ENCODE measurements around the gene MVB12B. TPM values are rescaled to one million over a fixed set of nuclear protein-coding genes. Genes with fewer than 3 reads are reported as not detected.

MVB12B gene
- total and polyA plus RNA-seq, 8 donors = 2.3 to 21.9 (median 6.4) TPM

DNA sequence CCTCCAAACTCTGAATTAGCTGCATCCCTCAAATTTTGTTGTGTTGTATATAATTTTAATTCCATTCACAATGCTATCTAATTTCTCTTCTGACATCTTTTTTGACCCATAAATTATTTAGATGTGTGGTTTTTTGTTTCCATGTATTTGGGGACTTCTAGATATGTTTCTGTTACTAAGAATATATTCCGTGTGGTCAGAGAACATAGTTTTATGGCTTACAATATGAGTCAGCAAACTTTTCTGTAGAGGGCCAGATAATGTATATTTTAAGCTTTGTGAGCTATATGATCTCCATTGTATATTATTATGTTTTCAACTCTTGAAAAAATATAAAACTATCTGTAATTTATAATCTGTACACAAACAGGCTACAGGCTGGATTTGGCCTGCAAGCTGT lies 33.4 kb downstream of the MVB12B start:
- TF ChIP-seq EP300 (IDR thresholded peaks at IDR 0.05) = no peak
- no peak for TF ChIP-seq CTCF (IDR thresholded peaks at IDR 0.05)
- no peak for TF ChIP-seq POLR2A (IDR thresholded peaks at IDR 0.05)
- no peak for TF ChIP-seq POLR2AphosphoS5 (IDR thresholded peaks at IDR 0.05)
- Histone ChIP-seq H3K36me3 (no peaks in the 10 kb centered on the region), H3K27me3 (no peaks in the 10 kb centered on the region), H3K4me3 (no peak overlapping the region), H3K27ac (no peak overlapping the region), H3K9me3 (peaks cover 0 to 36% (median 12%) of the 10 kb centered on the region in 4 donors), H3K4me1 (peaks cover 4 to 16% (median 10%) of the 10 kb centered on the region in 4 donors)
- 85 to 98% (median 92%) methylated on average over 1 of the region's 1 CpG for WGBS, 5 donors
- no peak for DNase-seq
- intact Hi-C loops (cut with DNase I; ENCODE audit: low total_unique reads) = no loop called here

GRCh38 chr9:126361810-126362238 lies 35.2 kb downstream of the MVB12B start:
- Histone ChIP-seq H3K36me3 (no peaks in the 10 kb centered on the region), H3K9me3 (peaks cover 0 to 36% (median 12%) of the 10 kb centered on the region in 4 donors), H3K4me3 (no peak overlapping the region), H3K27me3 (no peaks in the 10 kb centered on the region), H3K27ac (no peak overlapping the region), H3K4me1 (peaks cover 6 to 28% (median 16%) of the 10 kb centered on the region in 4 donors)
- 92 to 100% (median 98%) methylated on average over 3 of the region's 3 CpGs for WGBS, 5 donors
- TF ChIP-seq CTCF (IDR thresholded peaks at IDR 0.05) (no peak), EP300 (IDR thresholded peaks at IDR 0.05) (no peak), POLR2AphosphoS5 (IDR thresholded peaks at IDR 0.05) (no peak), POLR2A (IDR thresholded peaks at IDR 0.05) (no peak)
- DNase-seq = no peak
- intact Hi-C loops (cut with DNase I; ENCODE audit: low total_unique reads) = no loop called here

GRCh38 chr9:126363250-126363649 lies 36.6 kb downstream of the MVB12B start:
- DNase-seq = no peak
- TF ChIP-seq POLR2AphosphoS5 (IDR thresholded peaks at IDR 0.05) (no peak), CTCF (IDR thresholded peaks at IDR 0.05) (no peak), POLR2A (IDR thresholded peaks at IDR 0.05) (no peak), EP300 (IDR thresholded peaks at IDR 0.05) (no peak)
- Histone ChIP-seq H3K27ac (no peak overlapping the region), H3K9me3 (peaks cover 0 to 36% (median 12%) of the 10 kb centered on the region in 4 donors), H3K4me3 (no peak overlapping the region), H3K4me1 (peaks cover 6 to 37% (median 26%) of the 10 kb centered on the region in 4 donors), H3K36me3 (no peaks in the 10 kb centered on the region), H3K27me3 (no peaks in the 10 kb centered on the region)
- WGBS, 5 donors = 83 to 90% (median 87%) methylated on average over 6 of the region's 6 CpGs
- intact Hi-C loops (cut with DNase I; ENCODE audit: low total_unique reads) = no loop called here

DNA sequence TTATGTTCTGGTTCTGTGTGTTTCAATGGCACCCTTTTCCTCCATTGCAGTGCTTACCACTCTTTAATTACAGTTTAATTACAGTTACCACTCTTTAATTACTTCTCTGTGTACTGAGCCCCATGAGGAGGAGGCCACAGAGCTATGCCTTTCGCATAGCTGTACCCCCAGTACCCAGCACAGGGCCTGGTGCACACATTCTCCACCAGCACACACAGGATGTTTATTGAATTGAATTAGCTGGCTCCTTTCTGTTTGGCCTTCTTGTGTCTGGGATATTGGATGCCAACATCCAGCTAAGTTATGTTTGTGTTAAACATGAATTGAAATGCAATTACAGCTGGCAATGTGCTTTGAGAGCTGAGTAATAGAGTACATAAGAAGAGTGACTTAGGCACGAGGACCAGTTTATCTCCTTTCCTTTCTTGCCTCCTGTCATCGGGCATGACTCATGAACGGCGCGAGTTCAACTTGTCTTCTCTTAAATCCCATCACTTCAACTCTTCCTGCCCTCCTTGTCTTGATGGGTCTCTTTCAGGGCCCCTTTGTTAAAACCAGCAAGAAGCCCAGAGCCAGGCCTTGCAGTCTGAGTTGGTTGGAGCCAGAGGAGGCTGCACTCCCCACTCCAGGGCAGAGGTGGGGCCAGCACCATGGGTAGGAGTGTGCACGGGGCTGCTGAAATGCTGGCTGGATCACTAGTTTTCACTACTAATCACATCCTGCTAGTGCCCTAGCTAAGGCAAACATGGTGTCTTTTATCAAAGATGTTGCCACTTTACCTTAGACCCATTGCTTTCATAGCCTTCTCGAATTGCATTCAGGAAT lies 37.4 kb downstream of the MVB12B start:
- peak in 1 of 3 donors; percentile 23 for TF ChIP-seq POLR2AphosphoS5 (IDR thresholded peaks at IDR 0.05)
- no peak for TF ChIP-seq EP300 (IDR thresholded peaks at IDR 0.05)
- TF ChIP-seq POLR2A (IDR thresholded peaks at IDR 0.05) = no peak
- TF ChIP-seq CTCF (IDR thresholded peaks at IDR 0.05) = no peak
- 58 to 80% (median 70%) methylated on average over 8 of the region's 8 CpGs for WGBS, 5 donors
- H3K9me3 ChIP-seq = peaks cover 0 to 36% (median 12%) of the 10 kb centered on the region in 4 donors
- intact Hi-C loops (cut with DNase I; ENCODE audit: low total_unique reads) = no loop called here
- peak in 1 of 2 donors; percentile 55 for DNase-seq
- no peaks in the 10 kb centered on the region for H3K27me3 ChIP-seq
- H3K4me1 ChIP-seq = peaks cover 6 to 37% (median 26%) of the 10 kb centered on the region in 4 donors
- H3K4me3 ChIP-seq = no peak overlapping the region
- H3K36me3 ChIP-seq = no peaks in the 10 kb centered on the region
- peak overlapping the region in 3 of 5 donors; percentile 1 to 24 (median 8) for H3K27ac ChIP-seq
